H1 (cell line): Measurements from ENCODE around the gene POLA1. TPM values are rescaled to one million over a fixed set of nuclear protein-coding genes. Genes with fewer than 3 reads are reported as not detected.

Experiments
- CTCF ChIA-PET: fragments of 300-600 bp; sonication (Branson Sonifier 250); formaldehyde crosslinking; loops from one replicate; lab custom pipeline; 2021; ENCODE audit not compliant: partially characterized antibody; lab: Charles Lee
- POLR2A ChIA-PET: fragments of 300-600 bp; sonication (Branson Sonifier 250); formaldehyde crosslinking; loops from one replicate; lab custom pipeline; 2021; ENCODE audit warnings: inconsistent platforms; ENCODE audit not compliant: partially characterized antibody; lab: Charles Lee
- DNase-seq, 2 experiments: peaks; one replicate each; pipeline versions ENCODE4 v3.0.0 to v3.0.0-alpha.2; 2010 to 2022; ENCODE audit warnings: low spot score in 2 of 2, low read depth in 1 of 2, mixed read lengths in 1 of 2
- FAIRE-seq: peaks from 2 replicates; lab custom pipeline; 2011; peaks lifted over from hg19 to GRCh38; lab: Jason Lieb, UNC
- H2AFZ ChIP-seq: 2 replicates; pipeline ENCODE4 v1.8.1; 2012; ENCODE audit warnings: low read length, inconsistent platforms
- H2AK5ac ChIP-seq: 2 replicates; pipeline ENCODE4 v1.6.1; 2013; ENCODE audit warnings: low read depth, low read length
- H2BK120ac ChIP-seq: replicated peaks from 2 replicates; pipeline ENCODE3; 2013; ENCODE audit warnings: low read depth, low read length, inconsistent platforms
- H2BK12ac ChIP-seq: 2 replicates; pipeline ENCODE4 v1.6.1; 2013; ENCODE audit warnings: low read depth, low read length
- H2BK15ac ChIP-seq: 2 replicates; pipeline ENCODE4 v1.6.1; 2013; ENCODE audit warnings: low read length
- H2BK20ac ChIP-seq: 2 replicates; pipeline ENCODE4 v1.6.1; 2013; ENCODE audit warnings: low read length
- H2BK5ac ChIP-seq: 2 replicates; pipeline ENCODE4 v1.6.1; 2013; ENCODE audit warnings: low read depth, low read length
- H3K14ac ChIP-seq: 2 replicates; pipeline ENCODE4 v1.6.1; 2013; ENCODE audit warnings: inconsistent platforms; ENCODE audit not compliant: insufficient read length
- H3K18ac ChIP-seq: 2 replicates; pipeline ENCODE4 v1.6.1; 2013; ENCODE audit warnings: low read length; ENCODE audit errors: extremely low read depth
- H3K23ac ChIP-seq: 2 replicates; pipeline ENCODE4 v1.6.1; 2013; ENCODE audit warnings: inconsistent platforms; ENCODE audit not compliant: insufficient read length
- H3K23me2 ChIP-seq: 2 replicates; pipeline ENCODE4 v1.6.1; 2013; ENCODE audit warnings: low read depth, low read length
- H3K27ac ChIP-seq: 2 replicates; pipeline ENCODE4 v1.6.1; 2011; ENCODE audit warnings: low read depth, low read length, inconsistent platforms
- H3K27me3 ChIP-seq, 4 experiments: replicated peaks in 1 of 4; 1 replicate in 1 of 4; 2 replicates in 3 of 4; pipeline versions ENCODE4 v1.6.1 to v1.8.1; 2011 to 2013; ENCODE audit warnings: low read length in 3 of 4, mild to moderate bottlenecking in 3 of 4, inconsistent platforms in 2 of 4, mixed read lengths in 2 of 4, moderate library complexity in 1 of 4; ENCODE audit not compliant: control insufficient read depth in 3 of 4, insufficient read depth in 3 of 4; ENCODE audit errors: extremely low read depth in 1 of 4
- H3K36me3 ChIP-seq, 4 experiments: 2 replicates each; pipeline versions ENCODE4 v1.6.1 to v1.8.1; 2011 to 2013; ENCODE audit warnings: mild to moderate bottlenecking in 4 of 4, low read length in 3 of 4, moderate library complexity in 2 of 4, control low read depth in 1 of 4, inconsistent platforms in 1 of 4; ENCODE audit not compliant: insufficient read depth in 4 of 4, control insufficient read depth in 2 of 4
- H3K4ac ChIP-seq: replicated peaks from 2 replicates; pipeline ENCODE3; 2013; ENCODE audit warnings: low read length, low read depth, mixed read lengths, inconsistent platforms; ENCODE audit not compliant: insufficient read length
- H3K4me1 ChIP-seq, 4 experiments: replicated peaks in 1 of 4; 1 replicate in 1 of 4; 2 replicates in 3 of 4; pipeline versions ENCODE4 v1.6.1 to v1.8.1; 2011 to 2013; ENCODE audit warnings: low read length in 3 of 4, inconsistent platforms in 2 of 4, mixed read lengths in 1 of 4; ENCODE audit not compliant: insufficient read depth in 4 of 4, control insufficient read depth in 3 of 4
- H3K4me2 ChIP-seq, 2 experiments: 2 replicates each; pipeline versions ENCODE4 v1.6.1 to v1.8.1; 2011 to 2013; ENCODE audit warnings: low read depth in 2 of 2, low read length in 2 of 2, control low read depth in 1 of 2, inconsistent platforms in 1 of 2, mild to moderate bottlenecking in 1 of 2; ENCODE audit not compliant: insufficient read depth in 1 of 2
- H3K4me3 ChIP-seq, 4 experiments: fragments of 200-600, 300-600 bp in 1 of 4; sonication (generic), shearing (Covaris generic), sonication (Bioruptor Twin) in 1 of 4; 2 replicates each; pipeline versions ENCODE4 v1.5.1 to v1.8.1; 2011 to 2016; ENCODE audit warnings: low read length in 4 of 4, low read depth in 3 of 4, control low read depth in 2 of 4, inconsistent platforms in 2 of 4, mild to moderate bottlenecking in 2 of 4, mixed read lengths in 1 of 4, moderate library complexity in 1 of 4; ENCODE audit not compliant: insufficient read depth in 2 of 4; ENCODE audit errors: extremely low read depth in 1 of 4
- H3K56ac ChIP-seq: replicated peaks from 2 replicates; pipeline ENCODE3; 2013; ENCODE audit warnings: low read depth, mild to moderate bottlenecking, mixed read lengths, low read length, inconsistent platforms; ENCODE audit not compliant: insufficient read length
- H3K79me1 ChIP-seq: 2 replicates; pipeline ENCODE4 v1.6.1; 2013; ENCODE audit warnings: low read depth, low read length, control low read depth
- H3K79me2 ChIP-seq, 2 experiments: 2 replicates each; pipeline versions ENCODE4 v1.6.1 to v1.8.1; 2012 to 2013; ENCODE audit warnings: low read length in 2 of 2, mild to moderate bottlenecking in 2 of 2, inconsistent platforms in 1 of 2; ENCODE audit not compliant: insufficient read depth in 2 of 2, control insufficient read depth in 1 of 2
- H3K9ac ChIP-seq, 4 experiments: replicated peaks in 1 of 4; 1 replicate in 1 of 4; 2 replicates in 3 of 4; pipeline versions ENCODE4 v1.6.1 to v1.8.1; 2011 to 2013; ENCODE audit warnings: low read depth in 3 of 4, low read length in 3 of 4, control low read depth in 2 of 4, mild to moderate bottlenecking in 2 of 4, moderate library complexity in 2 of 4, inconsistent platforms in 1 of 4; ENCODE audit errors: extremely low read depth in 1 of 4
- H3K9me3 ChIP-seq, 2 experiments: 2 replicates each; pipeline versions ENCODE4 v1.6.1 to v1.8.1; 2012 to 2013; ENCODE audit warnings: mild to moderate bottlenecking in 2 of 2, moderate library complexity in 2 of 2, control low read depth in 1 of 2, inconsistent platforms in 1 of 2, low read depth in 1 of 2, low read length in 1 of 2, mixed read lengths in 1 of 2; ENCODE audit not compliant: insufficient read depth in 2 of 2
- H4K20me1 ChIP-seq, 2 experiments: replicated peaks in 1 of 2; 2 replicates each; pipeline versions ENCODE3 to v1.8.1; 2011 to 2013; ENCODE audit warnings: inconsistent platforms in 2 of 2, low read length in 2 of 2, mild to moderate bottlenecking in 1 of 2; ENCODE audit not compliant: insufficient read depth in 2 of 2, control insufficient read depth in 1 of 2
- H4K5ac ChIP-seq: 2 replicates; pipeline ENCODE4 v1.6.1; 2013; ENCODE audit warnings: low read length, low read depth, mixed read lengths, inconsistent platforms; ENCODE audit not compliant: insufficient read length
- H4K8ac ChIP-seq: 2 replicates; pipeline ENCODE4 v1.8.0; 2013; ENCODE audit warnings: mild to moderate bottlenecking, moderate library complexity, low read length, inconsistent platforms; ENCODE audit not compliant: insufficient read depth; ENCODE audit errors: extremely low read depth
- H4K91ac ChIP-seq: replicated peaks from 2 replicates; pipeline ENCODE3; 2013; ENCODE audit warnings: low read length, mixed read lengths, inconsistent platforms; ENCODE audit not compliant: insufficient read length
- BRCA1 ChIP-seq: IDR thresholded peaks from 2 replicates; pipeline ENCODE4 v1.6.1; 2012; ENCODE audit warnings: low read depth, low read length, improper control_type of control experiment
- CBX5 ChIP-seq: fragments of 300-800, 300-1000 bp; sonication (generic); IDR thresholded peaks from 2 replicates; pipeline ENCODE4 v1.7.1; 2016; ENCODE audit warnings: antibody characterized with exemption, low read length, low read depth
- EGR1 ChIP-seq: IDR thresholded peaks from 2 replicates; pipeline ENCODE4 v1.6.1; 2011; ENCODE audit warnings: low read depth, low read length, borderline replicate concordance
- FOSL1 ChIP-seq: IDR thresholded peaks from 2 replicates; pipeline ENCODE4 v1.6.1; 2011; ENCODE audit warnings: mild to moderate bottlenecking, low read depth, low read length, moderate library complexity; ENCODE audit not compliant: insufficient read depth
- JUND ChIP-seq: IDR thresholded peaks from 2 replicates; pipeline ENCODE4 v1.6.1; 2011; ENCODE audit warnings: mild to moderate bottlenecking, improper control_type of control experiment, low read length
- KDM4A ChIP-seq: IDR thresholded peaks from one replicate; pipeline ENCODE4 v1.7.1; 2012; ENCODE audit warnings: low read depth, mild to moderate bottlenecking, moderate library complexity, low read length, inconsistent platforms; ENCODE audit not compliant: severe bottlenecking
- MAX ChIP-seq: IDR thresholded peaks from 2 replicates; pipeline ENCODE4 v1.6.1; 2012; ENCODE audit warnings: inconsistent platforms
- NANOG ChIP-seq: IDR thresholded peaks from 2 replicates; pipeline ENCODE4 v1.6.1; 2011; ENCODE audit warnings: low read length, low read depth, mild to moderate bottlenecking, inconsistent platforms; ENCODE audit not compliant: insufficient read depth, poor library complexity, severe bottlenecking
- POU5F1 ChIP-seq: IDR thresholded peaks from 2 replicates; pipeline ENCODE4 v1.6.1; 2011; ENCODE audit warnings: low read depth, mild to moderate bottlenecking, low read length, moderate library complexity
- SIX5 ChIP-seq: IDR thresholded peaks from 2 replicates; pipeline ENCODE4 v1.6.1; 2011; ENCODE audit warnings: mild to moderate bottlenecking, low read depth, low read length
- TAF1 ChIP-seq: IDR thresholded peaks from 2 replicates; pipeline ENCODE4 v1.6.1; 2011; ENCODE audit warnings: mild to moderate bottlenecking, low read depth, low read length
- TCF12 ChIP-seq: IDR thresholded peaks from 2 replicates; pipeline ENCODE4 v1.6.1; 2011; ENCODE audit warnings: low read depth, mild to moderate bottlenecking, low read length
- TEAD4 ChIP-seq: IDR thresholded peaks from 2 replicates; pipeline ENCODE4 v1.6.1; 2012; ENCODE audit warnings: low read depth, low read length, inconsistent platforms, mixed read lengths
- ZNF274 ChIP-seq: IDR thresholded peaks from 2 replicates; pipeline ENCODE4 v1.7.0; 2012; ENCODE audit warnings: low read length, borderline replicate concordance; ENCODE audit errors: extremely low read depth
- WGBS, 2 experiments: shearing (Covaris generic) in 1 of 2; methylation state at CpG; one replicate each; pipeline versions ENCODE4 v1.1.6 to v1.1.7; 2013 to 2015; ENCODE audit warnings: low lambda C conversion rate in 2 of 2, mixed read lengths in 2 of 2, inconsistent platforms in 1 of 2, low coverage in 1 of 2, missing lambda C conversion rate in 1 of 2; ENCODE audit not compliant: insufficient replicate concordance in 2 of 2, insufficient coverage in 1 of 2, insufficient read length in 1 of 2; ENCODE audit errors: extremely low coverage in 1 of 2, missing lambda C conversion rate in 1 of 2; 5-methylcytosine and 5-hydroxymethylcytosine counted together
- polyA plus RNA-seq, 7 experiments: library from polyadenylated mRNA; depleted of rRNA in 3 of 7; stranded (reverse) in 5 of 7; unstranded in 2 of 7; fragments of >200 nt in 5 of 7; fragments of 200-250 nt in 2 of 7; gene quantifications; 1 replicate in 5 of 7; 2 replicates in 1 of 7; 4 replicates in 1 of 7; pipeline versions ENCODE4 v1.2.1 to v1.2.3, GENCODE V29; 2011 to 2013; ENCODE audit warnings: missing spikeins in 2 of 7, mixed read lengths in 2 of 7
- total RNA-seq: library from RNA; stranded (reverse); fragmentation: NEBNext Ultra II Directional; extraction: Animal tissue kit (Norgen Biotek cat#: 25700); gene quantifications from 2 replicates; pipeline ENCODE4 v1.2.1, GENCODE V29; 2021

The POLA1 gene
- total and polyA plus RNA-seq, 2 of the 8 experiments (the other 6 are each of a cell fraction or from before 2014, with no cell fraction given): 5.6 to 34.9 TPM

DNA sequence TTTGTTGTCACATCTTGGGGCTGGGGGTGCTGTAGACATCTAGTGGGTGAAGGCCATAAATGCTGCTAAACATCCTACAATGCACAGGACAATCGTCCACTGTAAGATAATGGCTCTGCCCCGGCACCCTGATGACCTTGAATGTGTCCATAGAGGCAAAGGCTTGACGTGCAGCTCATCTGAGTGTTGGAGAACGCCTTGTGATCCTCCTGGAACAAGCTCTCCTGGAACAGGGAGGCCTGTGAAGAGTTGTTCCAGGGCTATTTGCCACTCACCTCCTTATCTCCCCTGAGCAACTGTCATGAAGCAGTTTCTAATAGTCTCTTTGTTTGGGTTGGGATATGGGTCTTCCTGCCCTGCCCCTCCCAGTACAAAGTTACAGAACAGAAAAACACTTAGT, 31.4 kb upstream of the POLA1 start:
- CTCF ChIA-PET: no interaction called here
- Histone ChIP-seq H3K4me3 (no peak overlapping the region), H2BK12ac (no peak overlapping the region), H2BK120ac (no peak overlapping the region), H3K27me3 (no peaks in the 10 kb centered on the region), H4K5ac (no peak overlapping the region), H4K8ac (no peak overlapping the region), H3K9me3 (no peaks in the 10 kb centered on the region), H4K20me1 (no peaks in the 10 kb centered on the region), H2BK5ac (no peak overlapping the region), H3K56ac (no peak overlapping the region), H3K79me1 (no peaks in the 10 kb centered on the region), H3K36me3 (no peaks in the 10 kb centered on the region), H3K18ac (no peak overlapping the region), H2AK5ac (no peak overlapping the region), H3K27ac (no peak overlapping the region), H2AFZ (no peak overlapping the region), H2BK20ac (no peak overlapping the region), H4K91ac (no peak overlapping the region), H3K4me1 (no peaks in the 10 kb centered on the region; a peak in 1 of 7 replicates), H2BK15ac (no peak overlapping the region), H3K9ac (no peak overlapping the region), H3K23ac (no peak overlapping the region), H3K79me2 (no peaks in the 10 kb centered on the region), H3K14ac (no peak overlapping the region), H3K4me2 (no peak overlapping the region), H3K4ac (no peak overlapping the region), H3K23me2 (no peaks in the 10 kb centered on the region)
- POLR2A ChIA-PET: no interaction called here
- FAIRE-seq: no peak
- TF ChIP-seq NANOG: no peak
- TF ChIP-seq JUND: no peak
- no peak for TF ChIP-seq TEAD4
- TF ChIP-seq KDM4A: no peak
- TF ChIP-seq TAF1: no peak
- TF ChIP-seq POU5F1: no peak
- TF ChIP-seq MAX: no peak
- no peak for TF ChIP-seq FOSL1
- TF ChIP-seq ZNF274: no peak
- TF ChIP-seq SIX5: no peak
- no peak for TF ChIP-seq CBX5
- no peak for TF ChIP-seq BRCA1
- no peak for TF ChIP-seq EGR1
- TF ChIP-seq TCF12: no peak
- 98% methylated on average over 4 of the region's 4 CpGs; no CpG with 5 or more reads in 1 of the 2 experiments for WGBS, 2 experiments
- DNase-seq: no peak
